ENCODE measurements around the gene RPS16. TPM values are rescaled to one million over a fixed set of nuclear protein-coding genes. Genes with fewer than 3 reads are reported as not detected.

The RPS16 gene
- total and polyA plus RNA-seq, 2 of the 13 experiments (the other 11 are each of a cell fraction or from before 2014, with no cell fraction given): 488 to 2,583 TPM

GRCh38 chr19:39412100-39412866 is 23.5 kb downstream of the RPS16 start, which contains the start of gene PLEKHG2 (continued):
- TF ChIP-seq ZBTB40 (IDR thresholded peaks at IDR 0.05) (0 out of 2 replicates have a peak, but pooled peaks have one; percentile 12), ZBTB40 (CRISPR knock-in tag; IDR thresholded peaks at IDR 0.05) (no peak), ZNF75D (CRISPR knock-in tag; IDR thresholded peaks at IDR 0.05; ENCODE audit: borderline replicate concordance) (no peak), FOXJ3 (CRISPR knock-in tag; IDR thresholded peaks at IDR 0.05; ENCODE audit: borderline replicate concordance) (0 out of 2 replicates have a peak, but pooled peaks have one; percentile 37), ZNF432 (CRISPR knock-in tag; IDR thresholded peaks at IDR 0.05; ENCODE audit: borderline replicate concordance) (no peak), MTF2 (CRISPR knock-in tag; IDR thresholded peaks at IDR 0.05; ENCODE audit: borderline replicate concordance) (no peak), ARNTL (CRISPR knock-in tag; IDR thresholded peaks at IDR 0.05) (peak; percentile 100), THAP7 (CRISPR knock-in tag; IDR thresholded peaks at IDR 0.05) (no peak), E2F1 (CRISPR knock-in tag; IDR thresholded peaks at IDR 0.05) (peak; percentile 67; the same call in 1 of the 2 replicates), PRDM4 (CRISPR knock-in tag; IDR thresholded peaks at IDR 0.05; ENCODE audit: borderline replicate concordance) (no peak), NFE2 (CRISPR knock-in tag; IDR thresholded peaks at IDR 0.05) (no peak), GATAD2A (CRISPR knock-in tag; IDR thresholded peaks at IDR 0.05) (0 out of 2 replicates have a peak, but pooled peaks have one; percentile 30), FOSL2 (CRISPR knock-in tag; IDR thresholded peaks at IDR 0.05) (peak; percentile 64), TBX2 (CRISPR knock-in tag; IDR thresholded peaks at IDR 0.05; ENCODE audit: borderline replicate concordance) (peak; percentile 69), NFIC (IDR thresholded peaks at IDR 0.05; ENCODE audit: low read length) (peak; percentile 40; the same call in 1 of the 2 replicates)

Measured in HepG2 (cell line).